GM12891 (cell line): ENCODE data around the gene TBC1D2.

Source experiments
- POLR2A ChIP-seq: IDR thresholded peaks from 2 replicates; pipeline ENCODE4 v1.6.1; 2011; ENCODE audit warnings: low read depth, low read length, control low read depth
- POLR2AphosphoS5 ChIP-seq: IDR thresholded peaks from 2 replicates; pipeline ENCODE4 v1.6.1; 2011; ENCODE audit warnings: low read depth, low read length, control low read depth
- SPI1 ChIP-seq: IDR thresholded peaks from 2 replicates; pipeline ENCODE4 v1.6.1; 2011; ENCODE audit warnings: low read depth, low read length, control low read depth
- TAF1 ChIP-seq: IDR thresholded peaks from 2 replicates; pipeline ENCODE4 v1.6.1; 2011; ENCODE audit warnings: low read depth, low read length, control low read depth

GRCh38 chr9:98182889-98183599 lies 72.4 kb downstream of the TBC1D2 start:
- TF ChIP-seq SPI1 (no peak), POLR2AphosphoS5 (no peak), POLR2A (no peak), TAF1 (no peak)
